ENCODE results near the gene TNFRSF19.

GRCh38 chr13:23579072-23579895, 9.1 kb downstream of the TNFRSF19 start:
- TF ChIP-seq CEBPB (IDR thresholded peaks at IDR 0.05; ENCODE audit: low read depth, low read length): no peak
- TF ChIP-seq CTCF (IDR thresholded peaks at IDR 0.05; ENCODE audit: control extremely low read depth in 1 of 3, insufficient read depth in 1 of 3, low read depth in 1 of 3, low read length in 3 of 3): no peak
- TF ChIP-seq CREB1 (IDR thresholded peaks at IDR 0.05): no peak
- TF ChIP-seq RAD21 (IDR thresholded peaks at IDR 0.05 in 1 of 2, conservative IDR thresholded peaks at IDR 0.05 in 1 of 2; ENCODE audit: low read depth in 2 of 2, low read length in 2 of 2): no peak
- no peak for TF ChIP-seq YY1 (IDR thresholded peaks at IDR 0.05; ENCODE audit: low read depth, low read length)
- TF ChIP-seq SP1 (IDR thresholded peaks at IDR 0.05; ENCODE audit: low read depth, low read length): 0 out of 2 replicates have a peak, but pooled peaks have one; percentile 18
- TF ChIP-seq SP2 (IDR thresholded peaks at IDR 0.05; ENCODE audit: low read length): no peak
- TF ChIP-seq EZH2 (IDR thresholded peaks at IDR 0.05; ENCODE audit: low read depth, low read length, severe bottlenecking): peak; percentile 67
- TF ChIP-seq EP300 (IDR thresholded peaks at IDR 0.05; ENCODE audit: borderline replicate concordance in 1 of 2, low read depth in 2 of 2, low read length in 2 of 2): no peak
- TF ChIP-seq SIN3A (conservative IDR thresholded peaks at IDR 0.05 in 1 of 2, IDR thresholded peaks at IDR 0.05 in 1 of 2; ENCODE audit: low read depth in 1 of 2, low read length in 2 of 2): no peak; a peak in 1 of 4 replicates
